H1 (cell line): ENCODE measurements around the gene IMPDH1. TPM values are rescaled to one million over a fixed set of nuclear protein-coding genes. Genes with fewer than 3 reads are reported as not detected.
A peak's percentile ranks its signal among the peaks of the same experiment; 100 is the strongest.

ENCODE experiments used
- CTCF ChIA-PET: fragments of 300-600 bp; sonication (Branson Sonifier 250); formaldehyde crosslinking; loops from one replicate; lab custom pipeline; 2021; ENCODE audit not compliant: partially characterized antibody; lab: Charles Lee
- POLR2A ChIA-PET: fragments of 300-600 bp; sonication (Branson Sonifier 250); formaldehyde crosslinking; loops from one replicate; lab custom pipeline; 2021; ENCODE audit warnings: inconsistent platforms; ENCODE audit not compliant: partially characterized antibody; lab: Charles Lee
- DNase-seq, 2 experiments: peaks; one replicate each; pipeline versions ENCODE4 v3.0.0 to v3.0.0-alpha.2; 2010 to 2022; ENCODE audit warnings: low spot score in 2 of 2, low read depth in 1 of 2, mixed read lengths in 1 of 2
- FAIRE-seq: peaks from 2 replicates; lab custom pipeline; 2011; peaks lifted over from hg19 to GRCh38; lab: Jason Lieb, UNC
- H2AFZ ChIP-seq: 2 replicates; pipeline ENCODE4 v1.8.1; 2012; ENCODE audit warnings: low read length, inconsistent platforms
- H2AK5ac ChIP-seq: 2 replicates; pipeline ENCODE4 v1.6.1; 2013; ENCODE audit warnings: low read depth, low read length
- H2BK120ac ChIP-seq: replicated peaks from 2 replicates; pipeline ENCODE3; 2013; ENCODE audit warnings: low read depth, low read length, inconsistent platforms
- H2BK12ac ChIP-seq: 2 replicates; pipeline ENCODE4 v1.6.1; 2013; ENCODE audit warnings: low read depth, low read length
- H2BK15ac ChIP-seq: 2 replicates; pipeline ENCODE4 v1.6.1; 2013; ENCODE audit warnings: low read length
- H2BK20ac ChIP-seq: 2 replicates; pipeline ENCODE4 v1.6.1; 2013; ENCODE audit warnings: low read length
- H2BK5ac ChIP-seq: 2 replicates; pipeline ENCODE4 v1.6.1; 2013; ENCODE audit warnings: low read depth, low read length
- H3K14ac ChIP-seq: 2 replicates; pipeline ENCODE4 v1.6.1; 2013; ENCODE audit warnings: inconsistent platforms; ENCODE audit not compliant: insufficient read length
- H3K18ac ChIP-seq: 2 replicates; pipeline ENCODE4 v1.6.1; 2013; ENCODE audit warnings: low read length; ENCODE audit errors: extremely low read depth
- H3K23ac ChIP-seq: 2 replicates; pipeline ENCODE4 v1.6.1; 2013; ENCODE audit warnings: inconsistent platforms; ENCODE audit not compliant: insufficient read length
- H3K23me2 ChIP-seq: 2 replicates; pipeline ENCODE4 v1.6.1; 2013; ENCODE audit warnings: low read depth, low read length
- H3K27ac ChIP-seq: 2 replicates; pipeline ENCODE4 v1.6.1; 2011; ENCODE audit warnings: low read depth, low read length, inconsistent platforms
- H3K27me3 ChIP-seq, 4 experiments: replicated peaks in 1 of 4; 1 replicate in 1 of 4; 2 replicates in 3 of 4; pipeline versions ENCODE4 v1.6.1 to v1.8.1; 2011 to 2013; ENCODE audit warnings: low read length in 3 of 4, mild to moderate bottlenecking in 3 of 4, inconsistent platforms in 2 of 4, mixed read lengths in 2 of 4, moderate library complexity in 1 of 4; ENCODE audit not compliant: control insufficient read depth in 3 of 4, insufficient read depth in 3 of 4; ENCODE audit errors: extremely low read depth in 1 of 4
- H3K36me3 ChIP-seq, 4 experiments: 2 replicates each; pipeline versions ENCODE4 v1.6.1 to v1.8.1; 2011 to 2013; ENCODE audit warnings: mild to moderate bottlenecking in 4 of 4, low read length in 3 of 4, moderate library complexity in 2 of 4, control low read depth in 1 of 4, inconsistent platforms in 1 of 4; ENCODE audit not compliant: insufficient read depth in 4 of 4, control insufficient read depth in 2 of 4
- H3K4ac ChIP-seq: replicated peaks from 2 replicates; pipeline ENCODE3; 2013; ENCODE audit warnings: low read length, low read depth, mixed read lengths, inconsistent platforms; ENCODE audit not compliant: insufficient read length
- H3K4me1 ChIP-seq, 4 experiments: replicated peaks in 1 of 4; 1 replicate in 1 of 4; 2 replicates in 3 of 4; pipeline versions ENCODE4 v1.6.1 to v1.8.1; 2011 to 2013; ENCODE audit warnings: low read length in 3 of 4, inconsistent platforms in 2 of 4, mixed read lengths in 1 of 4; ENCODE audit not compliant: insufficient read depth in 4 of 4, control insufficient read depth in 3 of 4
- H3K4me2 ChIP-seq, 2 experiments: 2 replicates each; pipeline versions ENCODE4 v1.6.1 to v1.8.1; 2011 to 2013; ENCODE audit warnings: low read depth in 2 of 2, low read length in 2 of 2, control low read depth in 1 of 2, inconsistent platforms in 1 of 2, mild to moderate bottlenecking in 1 of 2; ENCODE audit not compliant: insufficient read depth in 1 of 2
- H3K4me3 ChIP-seq, 4 experiments: fragments of 200-600, 300-600 bp in 1 of 4; sonication (generic), shearing (Covaris generic), sonication (Bioruptor Twin) in 1 of 4; 2 replicates each; pipeline versions ENCODE4 v1.5.1 to v1.8.1; 2011 to 2016; ENCODE audit warnings: low read length in 4 of 4, low read depth in 3 of 4, control low read depth in 2 of 4, inconsistent platforms in 2 of 4, mild to moderate bottlenecking in 2 of 4, mixed read lengths in 1 of 4, moderate library complexity in 1 of 4; ENCODE audit not compliant: insufficient read depth in 2 of 4; ENCODE audit errors: extremely low read depth in 1 of 4
- H3K56ac ChIP-seq: replicated peaks from 2 replicates; pipeline ENCODE3; 2013; ENCODE audit warnings: low read depth, mild to moderate bottlenecking, mixed read lengths, low read length, inconsistent platforms; ENCODE audit not compliant: insufficient read length
- H3K79me1 ChIP-seq: 2 replicates; pipeline ENCODE4 v1.6.1; 2013; ENCODE audit warnings: low read depth, low read length, control low read depth
- H3K79me2 ChIP-seq, 2 experiments: 2 replicates each; pipeline versions ENCODE4 v1.6.1 to v1.8.1; 2012 to 2013; ENCODE audit warnings: low read length in 2 of 2, mild to moderate bottlenecking in 2 of 2, inconsistent platforms in 1 of 2; ENCODE audit not compliant: insufficient read depth in 2 of 2, control insufficient read depth in 1 of 2
- H3K9ac ChIP-seq, 4 experiments: replicated peaks in 1 of 4; 1 replicate in 1 of 4; 2 replicates in 3 of 4; pipeline versions ENCODE4 v1.6.1 to v1.8.1; 2011 to 2013; ENCODE audit warnings: low read depth in 3 of 4, low read length in 3 of 4, control low read depth in 2 of 4, mild to moderate bottlenecking in 2 of 4, moderate library complexity in 2 of 4, inconsistent platforms in 1 of 4; ENCODE audit errors: extremely low read depth in 1 of 4
- H3K9me3 ChIP-seq, 2 experiments: 2 replicates each; pipeline versions ENCODE4 v1.6.1 to v1.8.1; 2012 to 2013; ENCODE audit warnings: mild to moderate bottlenecking in 2 of 2, moderate library complexity in 2 of 2, control low read depth in 1 of 2, inconsistent platforms in 1 of 2, low read depth in 1 of 2, low read length in 1 of 2, mixed read lengths in 1 of 2; ENCODE audit not compliant: insufficient read depth in 2 of 2
- H4K20me1 ChIP-seq, 2 experiments: replicated peaks in 1 of 2; 2 replicates each; pipeline versions ENCODE3 to v1.8.1; 2011 to 2013; ENCODE audit warnings: inconsistent platforms in 2 of 2, low read length in 2 of 2, mild to moderate bottlenecking in 1 of 2; ENCODE audit not compliant: insufficient read depth in 2 of 2, control insufficient read depth in 1 of 2
- H4K5ac ChIP-seq: 2 replicates; pipeline ENCODE4 v1.6.1; 2013; ENCODE audit warnings: low read length, low read depth, mixed read lengths, inconsistent platforms; ENCODE audit not compliant: insufficient read length
- H4K8ac ChIP-seq: 2 replicates; pipeline ENCODE4 v1.8.0; 2013; ENCODE audit warnings: mild to moderate bottlenecking, moderate library complexity, low read length, inconsistent platforms; ENCODE audit not compliant: insufficient read depth; ENCODE audit errors: extremely low read depth
- H4K91ac ChIP-seq: replicated peaks from 2 replicates; pipeline ENCODE3; 2013; ENCODE audit warnings: low read length, mixed read lengths, inconsistent platforms; ENCODE audit not compliant: insufficient read length
- ATF2 ChIP-seq: IDR thresholded peaks from 2 replicates; pipeline ENCODE4 v1.6.1; 2012; ENCODE audit warnings: low read length, inconsistent platforms
- BACH1 ChIP-seq: IDR thresholded peaks from 2 replicates; pipeline ENCODE4 v1.6.1; 2012; ENCODE audit warnings: low read length, improper control_type of control experiment
- EZH2 ChIP-seq: fragments of 200-600 bp; sonication (generic); IDR thresholded peaks from 2 replicates; pipeline ENCODE4 v1.7.1; 2012; ENCODE audit warnings: low read depth, mild to moderate bottlenecking, moderate library complexity, low read length, inconsistent platforms; ENCODE audit not compliant: severe bottlenecking
- GTF2F1 ChIP-seq: IDR thresholded peaks from 2 replicates; pipeline ENCODE4 v1.6.1; 2012; ENCODE audit warnings: low read depth, low read length, improper control_type of control experiment, borderline replicate concordance
- NRF1 ChIP-seq: IDR thresholded peaks from 2 replicates; pipeline ENCODE4 v1.6.1; 2011; ENCODE audit warnings: mild to moderate bottlenecking, low read depth, low read length, improper control_type of control experiment
- RNF2 ChIP-seq: fragments of 200-900, 300-1000 bp; sonication (generic); IDR thresholded peaks from 2 replicates; pipeline ENCODE4 v1.7.1; 2016; ENCODE audit warnings: borderline replicate concordance, low read depth, mild to moderate bottlenecking, antibody characterized with exemption, low read length; ENCODE audit not compliant: poor library complexity, severe bottlenecking; ENCODE audit errors: missing control alignments
- WGBS, 2 experiments: shearing (Covaris generic) in 1 of 2; methylation state at CpG; one replicate each; pipeline versions ENCODE4 v1.1.6 to v1.1.7; 2013 to 2015; ENCODE audit warnings: low lambda C conversion rate in 2 of 2, mixed read lengths in 2 of 2, inconsistent platforms in 1 of 2, low coverage in 1 of 2, missing lambda C conversion rate in 1 of 2; ENCODE audit not compliant: insufficient replicate concordance in 2 of 2, insufficient coverage in 1 of 2, insufficient read length in 1 of 2; ENCODE audit errors: extremely low coverage in 1 of 2, missing lambda C conversion rate in 1 of 2; 5-methylcytosine and 5-hydroxymethylcytosine counted together
- polyA plus RNA-seq, 7 experiments: library from polyadenylated mRNA; depleted of rRNA in 3 of 7; stranded (reverse) in 5 of 7; unstranded in 2 of 7; fragments of >200 nt in 5 of 7; fragments of 200-250 nt in 2 of 7; gene quantifications; 1 replicate in 5 of 7; 2 replicates in 1 of 7; 4 replicates in 1 of 7; pipeline versions ENCODE4 v1.2.1 to v1.2.3, GENCODE V29; 2011 to 2013; ENCODE audit warnings: missing spikeins in 2 of 7, mixed read lengths in 2 of 7
- total RNA-seq: library from RNA; stranded (reverse); fragmentation: NEBNext Ultra II Directional; extraction: Animal tissue kit (Norgen Biotek cat#: 25700); gene quantifications from 2 replicates; pipeline ENCODE4 v1.2.1, GENCODE V29; 2021
- TF ChIP-seq, protein P1 (sequence below): IDR thresholded peaks from 2 replicates; pipeline ENCODE4 v1.6.1; 2011; ENCODE audit warnings: low read depth, mild to moderate bottlenecking, low read length; ENCODE audit not compliant: insufficient read depth

IMPDH1 gene
- total and polyA plus RNA-seq, 2 of the 8 experiments (the other 6 are each of a cell fraction or from before 2014, with no cell fraction given) = 45.8 TPM

- Histone ChIP-seq H2BK12ac (no peak overlapping the region), H4K20me1 (no peaks in the 10 kb centered on the region), H3K9me3 (no peaks in the 10 kb centered on the region), H3K79me1 (no peaks in the 10 kb centered on the region), H2BK120ac (no peak overlapping the region), H3K79me2 (no peaks in the 10 kb centered on the region), H3K4me3 (no peak overlapping the region), H3K27me3 (peaks cover 28 to 62% (median 52%) of the 10 kb centered on the region in 4 experiments), H2BK15ac (no peak overlapping the region), H2AK5ac (no peak overlapping the region), H4K5ac (no peak overlapping the region), H3K9ac (no peak overlapping the region), H3K4ac (no peak overlapping the region), H3K36me3 (peaks cover 0 to 9% (median 0%) of the 10 kb centered on the region in 4 experiments; a peak in 1 of 8 replicates), H3K4me1 (peaks cover 0 to 14% (median 7%) of the 10 kb centered on the region in 4 experiments; a peak in 5 of 7 replicates), H2BK5ac (no peak overlapping the region), H3K14ac (no peak overlapping the region), H3K23me2 (peaks cover 8% of the 10 kb centered on the region; the same call in 1 of the 2 replicates), H3K27ac (no peak overlapping the region), H3K18ac (no peak overlapping the region), H4K91ac (no peak overlapping the region), H2AFZ (no peak overlapping the region), H3K23ac (no peak overlapping the region), H4K8ac (no peak overlapping the region), H3K4me2 (no peak overlapping the region), H2BK20ac (no peak overlapping the region), H3K56ac (no peak overlapping the region)
- 87% methylated on average over 4 of the region's 4 CpGs; no CpG with 5 or more reads in 1 of the 2 experiments for WGBS, 2 experiments
- FAIRE-seq (no peak), DNase-seq (no peak)
- ChIA-PET CTCF (interaction anchor here (1.0 to 1.6 kb wide), 4 partner anchors 9 to 29 kb away, joined by 3 to 9 read pairs (median 5); no protein-coding TSS in a partner anchor), POLR2A (no interaction called here)
- TF ChIP-seq NRF1 (no peak), RNF2 (no peak), GTF2F1 (no peak), ATF2 (no peak), EZH2 (peak; percentile 6), BACH1 (no peak)
- TF ChIP-seq, protein P1, sequence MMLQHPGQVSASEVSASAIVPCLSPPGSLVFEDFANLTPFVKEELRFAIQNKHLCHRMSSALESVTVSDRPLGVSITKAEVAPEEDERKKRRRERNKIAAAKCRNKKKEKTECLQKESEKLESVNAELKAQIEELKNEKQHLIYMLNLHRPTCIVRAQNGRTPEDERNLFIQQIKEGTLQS = no peak
Measured at GRCh38 chr7:128364166-128364870, 45.5 kb downstream of the IMPDH1 start.
